Measurements from ENCODE around the gene ZC3H12A. TPM values are rescaled to one million over a fixed set of nuclear protein-coding genes. Genes with fewer than 3 reads are reported as not detected.

Gene ZC3H12A
- total and polyA plus RNA-seq, 7 experiments from 2014 or later, result 4.4 to 122 (median 38.2) TPM

DNA sequence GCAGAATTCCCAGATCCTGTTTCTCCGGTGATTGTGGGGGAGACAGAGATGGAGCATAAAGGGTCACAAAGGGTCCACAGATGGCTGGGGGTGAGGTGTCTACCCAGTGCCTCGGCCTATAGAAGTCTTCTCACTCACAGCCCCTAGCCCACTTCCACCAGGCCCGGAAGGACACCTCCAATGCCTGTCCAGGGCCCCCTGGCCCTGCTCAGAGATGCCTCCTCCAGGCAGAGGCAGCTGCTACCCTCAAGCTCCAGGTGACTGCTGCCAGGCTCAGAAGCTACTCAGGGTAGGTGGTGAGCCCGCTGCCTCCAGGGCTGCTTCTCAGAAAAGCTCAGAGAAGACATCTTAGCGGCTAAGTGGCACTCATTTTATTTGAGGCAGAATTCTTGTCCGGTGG, 22.0 kb upstream of the ZC3H12A start:
- H3K36me3 Mint-ChIP-seq, result peaks cover 0 to 5% (median 0%) of the 10 kb centered on the region in 5 donors
- peaks cover 7 to 19% (median 16%) of the 10 kb centered on the region in 7 donors for H3K4me1 Mint-ChIP-seq
- no peak overlapping the region for H3K4me3 Mint-ChIP-seq
- H3K9me3 Mint-ChIP-seq, result no peaks in the 10 kb centered on the region
- ATAC-seq (no peak), DNase-seq (no peak)
- no peaks in the 10 kb centered on the region for H3K9me3 ChIP-seq (ENCODE audit: control insufficient read depth in 2 of 3, low read length in 3 of 3)
- H3K36me3 ChIP-seq (ENCODE audit: control insufficient read depth in 2 of 3, insufficient read depth in 3 of 3, low read length in 3 of 3), result peaks cover 0 to 7% (median 0%) of the 10 kb centered on the region in 3 experiments
- no peak overlapping the region for H3K4me3 ChIP-seq (ENCODE audit: low read length)
- H3K27ac Mint-ChIP-seq, result no peak overlapping the region
- H3K4me1 ChIP-seq (ENCODE audit: control insufficient read depth in 2 of 2, insufficient read depth in 2 of 2, low read length in 2 of 2), result peaks cover 0 to 8% of the 10 kb centered on the region in 2 donors
- peaks cover 0 to 5% (median 0%) of the 10 kb centered on the region in 5 donors for H3K27me3 Mint-ChIP-seq
- H3K27me3 ChIP-seq (ENCODE audit: control insufficient read depth in 2 of 2, insufficient read depth in 2 of 2, low read length in 2 of 2), result no peaks in the 10 kb centered on the region
- intact Hi-C loops (cut with micrococcal nuclease), result no loop called here
- H3K27ac ChIP-seq (ENCODE audit: low read depth, low read length), result no peak overlapping the region
- ChIA-PET CTCF (interaction anchor here (1.1 to 14.5 kb wide), 2 partner anchors 10 to 36 kb away, joined by 7 to 249 read pairs; no protein-coding TSS in a partner anchor), POLR2A (interaction anchor here (0.9 to 1.5 kb wide), 2 partner anchors 27 to 36 kb away, joined by 3 to 6 read pairs; no protein-coding TSS in a partner anchor)

- H3K36me3 Mint-ChIP-seq, result peaks cover 0 to 5% (median 0%) of the 10 kb centered on the region in 5 donors
- ATAC-seq (no peak), DNase-seq (no peak)
- peaks cover 7 to 23% (median 19%) of the 10 kb centered on the region in 7 donors for H3K4me1 Mint-ChIP-seq
- Histone ChIP-seq H3K4me1 (ENCODE audit: control insufficient read depth in 2 of 2, insufficient read depth in 2 of 2, low read length in 2 of 2) (peaks cover 0 to 8% of the 10 kb centered on the region in 2 donors), H3K36me3 (ENCODE audit: control insufficient read depth in 2 of 3, insufficient read depth in 3 of 3, low read length in 3 of 3) (peaks cover 0 to 7% (median 0%) of the 10 kb centered on the region in 3 experiments), H3K4me3 (ENCODE audit: low read length) (no peak overlapping the region), H3K27ac (ENCODE audit: low read depth, low read length) (no peak overlapping the region), H3K27me3 (ENCODE audit: control insufficient read depth in 2 of 2, insufficient read depth in 2 of 2, low read length in 2 of 2) (no peaks in the 10 kb centered on the region), H3K9me3 (ENCODE audit: control insufficient read depth in 2 of 3, low read length in 3 of 3) (no peaks in the 10 kb centered on the region)
- ChIA-PET POLR2A (interaction anchor here (0.9 to 1.5 kb wide), 3 partner anchors 26 to 34 kb away, joined by 3 to 6 read pairs (median 4); no protein-coding TSS in a partner anchor), CTCF (interaction anchor here (1.1 to 14.5 kb wide), 7 partner anchors 8 to 228 kb away, joined by 3 to 249 read pairs (median 5); no protein-coding TSS in a partner anchor)
- intact Hi-C loops (cut with micrococcal nuclease), result loop anchor here (1.0 to 2.0 kb wide), 3 partner anchors 100 to 229 kb away; no protein-coding TSS in a partner anchor
- H3K27ac Mint-ChIP-seq, result no peak overlapping the region
- no peak overlapping the region for H3K4me3 Mint-ChIP-seq
- H3K27me3 Mint-ChIP-seq, result no peaks in the 10 kb centered on the region
- H3K9me3 Mint-ChIP-seq, result no peaks in the 10 kb centered on the region
Observed at GRCh38 chr1:37453647-37454046, 20.7 kb upstream of the ZC3H12A start.

GRCh38 chr1:37455516-37455915, 18.9 kb upstream of the ZC3H12A start:
- peaks cover 0 to 7% (median 0%) of the 10 kb centered on the region in 3 experiments for H3K36me3 ChIP-seq (ENCODE audit: control insufficient read depth in 2 of 3, insufficient read depth in 3 of 3, low read length in 3 of 3)
- intact Hi-C loops (cut with micrococcal nuclease), result loop anchor here (1.0 to 2.0 kb wide), 5 partner anchors 19 to 227 kb away; partner anchors contain the start of genes MEAF6 (in 1 of the 2) and ZC3H12A (in 1 of the 2)
- Mint-ChIP-seq H3K27me3 (no peaks in the 10 kb centered on the region), H3K9me3 (no peaks in the 10 kb centered on the region), H3K4me1 (peaks cover 4 to 16% (median 11%) of the 10 kb centered on the region in 7 donors), H3K4me3 (no peak overlapping the region), H3K27ac (peak overlapping the region in 1 of 9 donors; percentile 38), H3K36me3 (peaks cover 0 to 5% (median 0%) of the 10 kb centered on the region in 5 donors)
- no peaks in the 10 kb centered on the region for H3K27me3 ChIP-seq (ENCODE audit: control insufficient read depth in 2 of 2, insufficient read depth in 2 of 2, low read length in 2 of 2)
- POLR2A ChIA-PET, result interaction anchor here (1.6 to 2.4 kb wide), 4 partner anchors 17 to 32 kb away, joined by 5 to 11 read pairs (median 9); no protein-coding TSS in a partner anchor
- ATAC-seq (no peak), DNase-seq (no peak)
- H3K9me3 ChIP-seq (ENCODE audit: control insufficient read depth in 2 of 3, low read length in 3 of 3), result no peaks in the 10 kb centered on the region
- H3K27ac ChIP-seq (ENCODE audit: low read depth, low read length), result no peak overlapping the region
- CTCF ChIA-PET, result interaction anchor here (1.2 to 14.5 kb wide), 8 partner anchors 12 to 235 kb away, joined by 4 to 249 read pairs (median 6); partner anchors contain the start of gene MEAF6
- H3K4me3 ChIP-seq (ENCODE audit: low read length), result no peak overlapping the region
- H3K4me1 ChIP-seq (ENCODE audit: control insufficient read depth in 2 of 2, insufficient read depth in 2 of 2, low read length in 2 of 2), result no peaks in the 10 kb centered on the region

GRCh38 chr1:37456614-37457013, 17.8 kb upstream of the ZC3H12A start:
- ATAC-seq, result no peak
- intact Hi-C loops (cut with micrococcal nuclease), result no loop called here
- H3K4me3 Mint-ChIP-seq, result no peak overlapping the region
- H3K27me3 Mint-ChIP-seq, result no peaks in the 10 kb centered on the region
- no peaks in the 10 kb centered on the region for H3K27me3 ChIP-seq (ENCODE audit: control insufficient read depth in 2 of 2, insufficient read depth in 2 of 2, low read length in 2 of 2)
- POLR2A ChIA-PET, result interaction anchor here (0.7 to 2.4 kb wide), 5 partner anchors 15 to 33 kb away, joined by 3 to 11 read pairs (median 4); no protein-coding TSS in a partner anchor
- DNase-seq, result no peak
- H3K27ac Mint-ChIP-seq, result peak overlapping the region in 2 of 9 donors; percentile 22 to 90
- H3K36me3 ChIP-seq (ENCODE audit: control insufficient read depth in 2 of 3, insufficient read depth in 3 of 3, low read length in 3 of 3), result peaks cover 0 to 7% (median 0%) of the 10 kb centered on the region in 3 experiments
- H3K9me3 Mint-ChIP-seq, result no peaks in the 10 kb centered on the region
- peaks cover 0 to 6% (median 0%) of the 10 kb centered on the region in 5 donors for H3K36me3 Mint-ChIP-seq
- H3K27ac ChIP-seq (ENCODE audit: low read depth, low read length), result no peak overlapping the region
- no peaks in the 10 kb centered on the region for H3K9me3 ChIP-seq (ENCODE audit: control insufficient read depth in 2 of 3, low read length in 3 of 3)
- H3K4me1 ChIP-seq (ENCODE audit: control insufficient read depth in 2 of 2, insufficient read depth in 2 of 2, low read length in 2 of 2), result no peaks in the 10 kb centered on the region
- peaks cover 4 to 16% (median 11%) of the 10 kb centered on the region in 7 donors for H3K4me1 Mint-ChIP-seq
- H3K4me3 ChIP-seq (ENCODE audit: low read length), result no peak overlapping the region
- CTCF ChIA-PET, result interaction anchor here (1.0 to 14.5 kb wide), 4 partner anchors 16 to 226 kb away, joined by 3 to 249 read pairs (median 12); no protein-coding TSS in a partner anchor

GRCh38 chr1:37458551-37458950, 15.8 kb upstream of the ZC3H12A start:
- peak overlapping the region in 3 of 9 donors; percentile 30 to 78 (median 46) for H3K27ac Mint-ChIP-seq
- H3K9me3 Mint-ChIP-seq, result no peaks in the 10 kb centered on the region
- peaks cover 0 to 6% (median 0%) of the 10 kb centered on the region in 5 donors for H3K36me3 Mint-ChIP-seq
- Histone ChIP-seq H3K4me3 (ENCODE audit: low read length) (no peak overlapping the region), H3K27ac (ENCODE audit: low read depth, low read length) (no peak overlapping the region), H3K4me1 (ENCODE audit: control insufficient read depth in 2 of 2, insufficient read depth in 2 of 2, low read length in 2 of 2) (no peaks in the 10 kb centered on the region), H3K27me3 (ENCODE audit: control insufficient read depth in 2 of 2, insufficient read depth in 2 of 2, low read length in 2 of 2) (no peaks in the 10 kb centered on the region), H3K36me3 (ENCODE audit: control insufficient read depth in 2 of 3, insufficient read depth in 3 of 3, low read length in 3 of 3) (peaks cover 0 to 7% (median 0%) of the 10 kb centered on the region in 3 experiments), H3K9me3 (ENCODE audit: control insufficient read depth in 2 of 3, low read length in 3 of 3) (no peaks in the 10 kb centered on the region)
- no peaks in the 10 kb centered on the region for H3K27me3 Mint-ChIP-seq
- intact Hi-C loops (cut with micrococcal nuclease), result loop anchor here in 1 of 2 donors (1.0 kb wide), 1 partner anchor 21 kb away; no protein-coding TSS in a partner anchor
- DNase-seq (no peak), ATAC-seq (no peak)
- no peak overlapping the region for H3K4me3 Mint-ChIP-seq
- POLR2A ChIA-PET, result interaction anchor here (1.3 to 2.9 kb wide), 3 partner anchors 12 to 29 kb away, joined by 3 to 10 read pairs (median 4); no protein-coding TSS in a partner anchor
- H3K4me1 Mint-ChIP-seq, result peaks cover 4 to 16% (median 11%) of the 10 kb centered on the region in 7 donors
- CTCF ChIA-PET, result interaction anchor here (0.6 to 14.5 kb wide), 8 partner anchors 12 to 143 kb away, joined by 3 to 249 read pairs (median 5); partner anchors contain the start of gene MEAF6

DNA sequence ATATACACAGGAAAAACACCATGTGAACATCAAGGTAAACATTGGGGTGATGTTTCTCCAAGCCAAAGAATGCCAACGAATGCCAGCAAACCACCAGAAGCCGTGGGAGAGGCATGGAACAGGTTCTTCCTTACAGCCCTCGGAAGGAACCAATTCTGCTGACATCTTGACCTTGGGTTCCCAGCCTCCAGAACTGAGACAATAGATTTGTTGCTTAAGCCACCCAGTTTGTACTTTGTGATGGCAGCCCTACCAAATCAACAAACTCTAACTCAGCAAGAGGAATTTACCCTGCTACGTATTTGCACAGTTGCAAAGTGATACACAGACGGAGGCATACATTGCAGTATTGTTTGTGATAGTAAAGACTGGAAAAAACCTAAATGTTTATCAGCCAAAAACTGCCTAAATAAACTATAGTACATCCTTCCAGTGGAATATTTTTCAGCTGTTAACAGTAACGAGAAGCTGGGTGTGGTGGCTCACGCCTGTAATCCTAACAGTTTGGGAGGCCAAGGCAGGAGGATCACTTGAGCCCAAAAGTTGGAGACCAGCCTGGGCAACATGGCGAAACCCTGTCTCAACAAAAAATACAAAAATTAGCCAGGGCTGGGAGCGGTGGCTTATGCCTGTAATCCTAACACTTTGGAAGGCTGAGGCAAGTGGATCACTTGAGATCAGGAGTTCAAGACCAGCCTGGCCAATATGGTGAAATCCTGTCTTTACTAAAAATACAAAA, 12.5 kb upstream of the ZC3H12A start:
- H3K9me3 Mint-ChIP-seq, result no peaks in the 10 kb centered on the region
- Histone ChIP-seq H3K4me3 (ENCODE audit: low read length) (no peak overlapping the region), H3K36me3 (ENCODE audit: control insufficient read depth in 2 of 3, insufficient read depth in 3 of 3, low read length in 3 of 3) (peaks cover 0 to 6% (median 0%) of the 10 kb centered on the region in 3 experiments), H3K27me3 (ENCODE audit: control insufficient read depth in 2 of 2, insufficient read depth in 2 of 2, low read length in 2 of 2) (no peaks in the 10 kb centered on the region), H3K9me3 (ENCODE audit: control insufficient read depth in 2 of 3, low read length in 3 of 3) (no peaks in the 10 kb centered on the region), H3K27ac (ENCODE audit: low read depth, low read length) (no peak overlapping the region), H3K4me1 (ENCODE audit: control insufficient read depth in 2 of 2, insufficient read depth in 2 of 2, low read length in 2 of 2) (no peaks in the 10 kb centered on the region)
- intact Hi-C loops (cut with micrococcal nuclease), result no loop called here
- H3K36me3 Mint-ChIP-seq, result peaks cover 0 to 6% (median 0%) of the 10 kb centered on the region in 5 donors
- ChIA-PET CTCF (interaction anchor here (1.1 to 14.5 kb wide), 4 partner anchors 9 to 26 kb away, joined by 7 to 249 read pairs (median 9); no protein-coding TSS in a partner anchor), POLR2A (interaction anchor here (1.1 to 1.3 kb wide), 3 partner anchors 13 to 53 kb away, joined by 4 to 5 read pairs (median 4); partner anchors contain the start of genes MEAF6 and ZC3H12A)
- peaks cover 0 to 12% (median 4%) of the 10 kb centered on the region in 7 donors for H3K4me1 Mint-ChIP-seq
- DNase-seq (no peak), ATAC-seq (no peak)
- no peaks in the 10 kb centered on the region for H3K27me3 Mint-ChIP-seq
- no peak overlapping the region for H3K27ac Mint-ChIP-seq
- no peak overlapping the region for H3K4me3 Mint-ChIP-seq
